ENCODE results near the gene LHX2. TPM values are rescaled to one million over a fixed set of nuclear protein-coding genes. Genes with fewer than 3 reads are reported as not detected.

Gene LHX2
- total and polyA plus RNA-seq, 2 of the 4 experiments (the other 2 are of a cell fraction) = not detected

DNA sequence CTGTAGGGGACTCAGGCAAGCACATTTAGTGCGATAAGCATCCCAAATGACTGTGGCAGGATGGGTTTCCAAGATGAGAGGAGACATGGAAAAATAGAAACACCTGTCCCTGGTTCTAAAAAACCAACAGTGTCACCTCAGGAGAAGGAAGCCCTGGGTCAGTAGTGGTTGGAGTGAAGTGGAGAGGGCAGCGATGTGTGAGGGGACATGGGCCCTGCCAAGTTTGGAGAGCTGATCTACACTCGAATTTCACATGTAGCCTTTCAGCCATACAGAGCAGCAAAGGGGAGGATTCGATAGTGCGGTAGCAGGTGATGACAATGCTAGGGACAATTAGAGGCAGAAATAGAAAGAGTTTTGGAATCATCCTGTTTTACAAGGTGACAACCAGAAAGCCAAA lies 32.6 kb upstream of the LHX2 start:
- ChIA-PET POLR2A (ENCODE audit: unreplicated experiment) (no interaction called here), CTCF (no interaction called here)
- no peak overlapping the region for H3K14ac ChIP-seq (replicated peaks; ENCODE audit: low read depth, low read length)
- no peak overlapping the region for H4K8ac ChIP-seq (ENCODE audit: low read depth in 2 of 2, low read length in 2 of 2)
- ATAC-seq (ENCODE audit: low read depth) (no peak), DNase-seq (no peak)
- no peak overlapping the region for H3K56ac ChIP-seq (ENCODE audit: extremely low read depth, insufficient read depth, low read length)
- no peak overlapping the region for H3K9ac ChIP-seq (ENCODE audit: low read depth, low read length)
- TF ChIP-seq RAD21 (IDR thresholded peaks at IDR 0.05; ENCODE audit: low read length) (no peak), POLR2A (IDR thresholded peaks at IDR 0.05; ENCODE audit: low read depth, low read length) (no peak), RCOR1 (IDR thresholded peaks at IDR 0.05; ENCODE audit: insufficient replicate concordance, low read length) (no peak)
- TF ChIP-seq, protein P1, sequence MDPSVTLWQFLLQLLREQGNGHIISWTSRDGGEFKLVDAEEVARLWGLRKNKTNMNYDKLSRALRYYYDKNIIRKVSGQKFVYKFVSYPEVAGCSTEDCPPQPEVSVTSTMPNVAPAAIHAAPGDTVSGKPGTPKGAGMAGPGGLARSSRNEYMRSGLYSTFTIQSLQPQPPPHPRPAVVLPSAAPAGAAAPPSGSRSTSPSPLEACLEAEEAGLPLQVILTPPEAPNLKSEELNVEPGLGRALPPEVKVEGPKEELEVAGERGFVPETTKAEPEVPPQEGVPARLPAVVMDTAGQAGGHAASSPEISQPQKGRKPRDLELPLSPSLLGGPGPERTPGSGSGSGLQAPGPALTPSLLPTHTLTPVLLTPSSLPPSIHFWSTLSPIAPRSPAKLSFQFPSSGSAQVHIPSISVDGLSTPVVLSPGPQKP (IDR thresholded peaks at IDR 0.05; ENCODE audit: borderline replicate concordance, low read depth, low read length) = no peak
- dilution Hi-C loops (cut with HindIII; ENCODE audit: low sequenced_read_pairs, unreplicated experiment) (no loop called here), intact Hi-C loops (cut with micrococcal nuclease) (no loop called here), in situ Hi-C loops (cut with MboI; ENCODE audit: low sequenced_read_pairs) (no loop called here)
- H3K36me3 ChIP-seq (ENCODE audit: control insufficient read depth, insufficient read depth, low read length) = no peaks in the 10 kb centered on the region
- H3K27ac ChIP-seq (ENCODE audit: insufficient read depth, low read length) = no peak overlapping the region
- H3K4me3 ChIP-seq (ENCODE audit: insufficient read depth, low read depth, low read length) = no peak overlapping the region
- no TSS peak for BruUV-seq (replicated peaks)
- H2AK5ac ChIP-seq (ENCODE audit: low read depth, low read length) = no peak overlapping the region
- H3K18ac ChIP-seq (ENCODE audit: low read depth, low read length) = no peak overlapping the region
- no peak overlapping the region for H2AK9ac ChIP-seq (replicated peaks; ENCODE audit: low read depth, low read length, poor library complexity)
- H3K4ac ChIP-seq (ENCODE audit: low read depth, low read length) = no peak overlapping the region
- no peak overlapping the region for H2BK20ac ChIP-seq (ENCODE audit: low read depth, low read length)
- peaks cover 51% of the 10 kb centered on the region for H3K27me3 ChIP-seq (ENCODE audit: control insufficient read depth, insufficient read depth, low read length)
- H3K9me3 ChIP-seq (ENCODE audit: control insufficient read depth, insufficient read depth, low read length) = no peaks in the 10 kb centered on the region
- H3K79me1 ChIP-seq (ENCODE audit: low read depth in 1 of 2, low read length in 2 of 2) = no peaks in the 10 kb centered on the region
- no peak overlapping the region for H2BK15ac ChIP-seq (ENCODE audit: low read depth, low read length)
- H4K91ac ChIP-seq (ENCODE audit: insufficient read depth, low read depth, low read length) = no peak overlapping the region
- H3K23ac ChIP-seq (ENCODE audit: low read depth, low read length) = no peak overlapping the region
- H4K20me1 ChIP-seq (ENCODE audit: insufficient read depth, low read length) = no peaks in the 10 kb centered on the region
- H3K9me1 ChIP-seq (ENCODE audit: insufficient read depth, low read length) = no peaks in the 10 kb centered on the region
- H2BK120ac ChIP-seq (ENCODE audit: low read depth, low read length) = no peak overlapping the region
- H3K4me1 ChIP-seq (ENCODE audit: control insufficient read depth, insufficient read depth, low read length) = no peaks in the 10 kb centered on the region
- no CpG with 5 or more reads among the region's 5 CpGs for WGBS, 2 experiments (ENCODE audit: extremely low coverage in 2 of 2, insufficient read length in 1 of 2)
- no peak overlapping the region for H2BK5ac ChIP-seq (ENCODE audit: low read depth, low read length, poor library complexity, severe bottlenecking)
- no peak overlapping the region for H2AFZ ChIP-seq (replicated peaks; ENCODE audit: low read length, poor library complexity)
- H3K4me2 ChIP-seq (ENCODE audit: low read depth, low read length) = no peak overlapping the region
- no peak overlapping the region for H4K5ac ChIP-seq (ENCODE audit: low read depth, low read length)
